ENCODE results near the gene NAA15.
"Not testable (repeated sequence)": the region's sequence is repeated elsewhere in the genome, so short reads cannot be mapped to it uniquely, and the experiment has no call there.

- TF ChIP-seq POLR2A (IDR thresholded peaks at IDR 0.05; ENCODE audit: low read length); GATA1 (IDR thresholded peaks at IDR 0.05; ENCODE audit: low read depth, low read length): not testable (repeated sequence)
Observed at GRCh38 chr4:139255581-139255980, 45.7 kb upstream of the NAA15 start.

All from erythroblast (primary cell).